Esophagus squamous epithelium (tissue), 5 donors: ENCODE results near the gene EPDR1. TPM values are rescaled to one million over a fixed set of nuclear protein-coding genes. Genes with fewer than 3 reads are reported as not detected.
A peak's percentile ranks its signal among the peaks of the same experiment; 100 is the strongest.

Experiments used
- DNase-seq: peaks from one replicate; lab custom pipeline; 2025; lab: John Stamatoyannopoulos, UW
- H3K27ac ChIP-seq, 4 donors: fragments of 200-600 bp; sonication (generic); one replicate each; pipeline ENCODE4 v1.5.1; 2016 to 2019; ENCODE audit warnings: mild to moderate bottlenecking in 1 of 4
- H3K27me3 ChIP-seq, 4 donors: fragments of 200-600 bp; sonication (generic); 1 replicate in 3 of 4; 2 replicates in 1 of 4; pipeline versions ENCODE4 v1.5.1 to v1.6.0; 2017 to 2021; ENCODE audit warnings: antibody characterized with exemption in 1 of 4
- H3K36me3 ChIP-seq, 3 donors: fragments of 200-600 bp; sonication (generic); one replicate each; pipeline ENCODE4 v1.5.1; 2016 to 2019
- H3K4me1 ChIP-seq, 3 donors: fragments of 200-600 bp; sonication (generic); one replicate each; pipeline ENCODE4 v1.5.1; 2017 to 2019
- H3K4me3 ChIP-seq, 4 donors: fragments of 200-600 bp; sonication (generic); 1 replicate in 3 of 4; 2 replicates in 1 of 4; pipeline ENCODE4 v1.5.1; 2016 to 2019; ENCODE audit warnings: mild to moderate bottlenecking in 2 of 4, moderate library complexity in 1 of 4
- H3K9me3 ChIP-seq, 3 donors: fragments of 200-600 bp; sonication (generic); one replicate each; pipeline ENCODE4 v1.5.1; 2016 to 2019
- POLR2A ChIP-seq, 4 donors: fragments of 450-650 bp; IDR thresholded peaks; one replicate each; pipeline ENCODE4 v1.6.1; 2017; ENCODE audit warnings: antibody characterized with exemption in 4 of 4, mild to moderate bottlenecking in 4 of 4, moderate library complexity in 3 of 4
- WGBS, 2 donors: methylation state at CpG; one replicate each; pipeline ENCODE4 v1.1.5; 2018; 5-methylcytosine and 5-hydroxymethylcytosine counted together
- intact Hi-C: fragments of 100-400 bp; cut with DNase I; formaldehyde crosslinking; loops from one replicate; pipeline ENCODE4 v1.15.0; 2022
- total RNA-seq, 4 donors: library from RNA; depleted of rRNA; stranded (reverse); fragments of >200 nt; gene quantifications; one replicate each; pipeline ENCODE4 v1.1.0, GENCODE V29; 2016
- TF ChIP-seq, protein P1 (sequence below), 6 experiments: fragments of 450-650 bp in 4 of 6; fragments of 200-600 bp in 2 of 6; sonication (generic) in 2 of 6; IDR thresholded peaks; one replicate each; pipeline ENCODE4 v1.5.1; 2016 to 2019; ENCODE audit warnings: antibody characterized with exemption in 6 of 6, mild to moderate bottlenecking in 4 of 6, moderate library complexity in 4 of 6
- donor health status: DM: yes; HTN: yes; CAD: no.

Gene EPDR1
- total RNA-seq, 4 donors from 2014 or later = 1.4 to 4.3 (median 3.4) TPM

DNA sequence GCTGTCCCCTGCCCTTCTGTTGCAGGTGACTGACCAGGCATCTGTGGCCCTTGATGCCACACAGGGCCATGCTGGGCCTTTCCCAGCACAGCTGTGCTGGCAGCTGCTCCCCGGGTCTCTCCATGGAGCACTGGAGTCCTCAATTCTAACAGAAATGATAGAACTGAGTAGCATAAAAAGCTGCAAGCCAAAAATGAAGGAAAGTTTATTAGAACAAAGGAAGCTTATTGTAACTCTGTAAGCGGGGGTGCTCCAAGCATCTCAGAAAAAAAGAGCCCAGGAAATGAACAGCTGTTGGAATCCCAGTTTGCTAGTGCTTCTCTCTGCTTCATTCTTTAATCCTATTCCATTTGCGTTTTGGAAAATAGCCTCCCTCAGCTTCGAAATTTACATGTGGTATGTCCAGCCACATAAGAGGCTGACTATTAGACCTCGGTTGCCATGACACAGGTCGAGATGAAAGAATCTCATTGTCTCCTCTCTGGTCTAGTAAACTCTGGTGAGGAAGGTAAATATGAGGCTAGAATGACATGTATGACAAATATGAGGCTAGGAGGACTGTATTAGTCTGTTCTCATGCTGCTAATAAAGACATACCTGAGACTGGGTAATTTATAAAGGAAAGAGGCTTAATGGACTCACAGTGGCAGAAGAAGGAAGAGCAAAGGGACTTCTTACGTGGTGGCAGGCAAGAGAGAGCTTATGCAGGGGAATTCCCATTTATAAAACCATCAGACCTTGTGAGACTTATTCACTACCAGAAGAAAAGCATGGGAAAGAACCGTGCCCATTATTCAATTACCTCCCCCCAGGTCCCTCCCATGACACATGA, 23.7 kb downstream of the EPDR1 start:
- H3K27ac ChIP-seq = peak overlapping the region in 1 of 4 donors; percentile 37
- H3K9me3 ChIP-seq = no peaks in the 10 kb centered on the region
- no peaks in the 10 kb centered on the region for H3K27me3 ChIP-seq
- no peaks in the 10 kb centered on the region for H3K36me3 ChIP-seq
- H3K4me1 ChIP-seq = peaks cover 0 to 17% (median 0%) of the 10 kb centered on the region in 3 donors
- WGBS, 2 donors = 53 to 68% methylated on average over 7 to 8 of the region's 8 CpGs
- no peak overlapping the region for H3K4me3 ChIP-seq
- no peak for DNase-seq
- TF ChIP-seq, protein P1, sequence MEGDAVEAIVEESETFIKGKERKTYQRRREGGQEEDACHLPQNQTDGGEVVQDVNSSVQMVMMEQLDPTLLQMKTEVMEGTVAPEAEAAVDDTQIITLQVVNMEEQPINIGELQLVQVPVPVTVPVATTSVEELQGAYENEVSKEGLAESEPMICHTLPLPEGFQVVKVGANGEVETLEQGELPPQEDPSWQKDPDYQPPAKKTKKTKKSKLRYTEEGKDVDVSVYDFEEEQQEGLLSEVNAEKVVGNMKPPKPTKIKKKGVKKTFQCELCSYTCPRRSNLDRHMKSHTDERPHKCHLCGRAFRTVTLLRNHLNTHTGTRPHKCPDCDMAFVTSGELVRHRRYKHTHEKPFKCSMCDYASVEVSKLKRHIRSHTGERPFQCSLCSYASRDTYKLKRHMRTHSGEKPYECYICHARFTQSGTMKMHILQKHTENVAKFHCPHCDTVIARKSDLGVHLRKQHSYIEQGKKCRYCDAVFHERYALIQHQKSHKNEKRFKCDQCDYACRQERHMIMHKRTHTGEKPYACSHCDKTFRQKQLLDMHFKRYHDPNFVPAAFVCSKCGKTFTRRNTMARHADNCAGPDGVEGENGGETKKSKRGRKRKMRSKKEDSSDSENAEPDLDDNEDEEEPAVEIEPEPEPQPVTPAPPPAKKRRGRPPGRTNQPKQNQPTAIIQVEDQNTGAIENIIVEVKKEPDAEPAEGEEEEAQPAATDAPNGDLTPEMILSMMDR (IDR thresholded peaks at IDR 0.05) = no peak
- TF ChIP-seq POLR2A (IDR thresholded peaks at IDR 0.05) = no peak
- intact Hi-C loops = no loop called here

DNA sequence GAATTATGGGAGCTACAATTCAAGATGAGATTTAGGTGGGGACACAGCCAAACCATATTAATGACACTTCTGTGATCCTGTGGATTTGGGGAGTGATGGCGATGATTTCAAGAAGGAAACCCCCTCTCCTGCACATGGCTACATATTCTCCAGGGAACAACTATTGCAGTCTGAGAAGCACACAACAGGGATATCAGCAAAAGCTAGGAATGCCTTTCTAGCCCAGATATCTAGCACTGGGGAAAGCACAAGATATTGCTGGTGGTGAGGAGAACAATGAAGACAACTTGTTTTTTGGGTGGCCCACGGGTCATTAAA, 24.3 kb downstream of the EPDR1 start:
- Histone ChIP-seq H3K27me3 (no peaks in the 10 kb centered on the region), H3K9me3 (no peaks in the 10 kb centered on the region), H3K27ac (no peak overlapping the region), H3K4me3 (no peak overlapping the region), H3K36me3 (no peaks in the 10 kb centered on the region), H3K4me1 (peaks cover 0 to 17% (median 0%) of the 10 kb centered on the region in 3 donors)
- TF ChIP-seq POLR2A (IDR thresholded peaks at IDR 0.05) = no peak
- TF ChIP-seq, protein P1 (IDR thresholded peaks at IDR 0.05) = no peak
- 56 to 85% methylated on average over 2 of the region's 2 CpGs for WGBS, 2 donors
- intact Hi-C loops = no loop called here
- DNase-seq = no peak

DNA sequence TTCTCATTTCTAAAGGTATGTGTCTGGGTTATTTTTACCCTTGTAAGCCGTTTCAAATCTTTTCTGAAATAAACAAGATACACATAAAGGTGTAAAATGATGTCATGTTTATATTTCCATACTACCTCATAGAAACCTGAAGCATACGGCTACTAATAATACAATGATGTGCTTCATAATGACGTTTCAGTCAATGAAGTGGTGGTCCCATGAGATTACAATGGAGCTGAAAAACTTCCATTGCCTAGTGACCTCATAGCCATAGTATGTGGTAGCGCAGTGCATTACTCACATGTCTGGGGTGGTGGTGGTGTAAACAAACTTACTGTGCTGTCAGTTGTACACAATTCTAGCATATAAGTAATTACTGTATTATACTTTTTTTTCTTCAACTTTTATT, 24.9 kb downstream of the EPDR1 start:
- 60 to 67% methylated on average over 4 of the region's 4 CpGs for WGBS, 2 donors
- H3K4me1 ChIP-seq = peaks cover 0 to 17% (median 0%) of the 10 kb centered on the region in 3 donors
- no peaks in the 10 kb centered on the region for H3K9me3 ChIP-seq
- H3K27me3 ChIP-seq = no peaks in the 10 kb centered on the region
- DNase-seq = no peak
- no peaks in the 10 kb centered on the region for H3K36me3 ChIP-seq
- no peak overlapping the region for H3K27ac ChIP-seq
- no peak overlapping the region for H3K4me3 ChIP-seq
- TF ChIP-seq POLR2A (IDR thresholded peaks at IDR 0.05) = no peak
- TF ChIP-seq, protein P1 (IDR thresholded peaks at IDR 0.05) = no peak
- intact Hi-C loops = no loop called here

DNA sequence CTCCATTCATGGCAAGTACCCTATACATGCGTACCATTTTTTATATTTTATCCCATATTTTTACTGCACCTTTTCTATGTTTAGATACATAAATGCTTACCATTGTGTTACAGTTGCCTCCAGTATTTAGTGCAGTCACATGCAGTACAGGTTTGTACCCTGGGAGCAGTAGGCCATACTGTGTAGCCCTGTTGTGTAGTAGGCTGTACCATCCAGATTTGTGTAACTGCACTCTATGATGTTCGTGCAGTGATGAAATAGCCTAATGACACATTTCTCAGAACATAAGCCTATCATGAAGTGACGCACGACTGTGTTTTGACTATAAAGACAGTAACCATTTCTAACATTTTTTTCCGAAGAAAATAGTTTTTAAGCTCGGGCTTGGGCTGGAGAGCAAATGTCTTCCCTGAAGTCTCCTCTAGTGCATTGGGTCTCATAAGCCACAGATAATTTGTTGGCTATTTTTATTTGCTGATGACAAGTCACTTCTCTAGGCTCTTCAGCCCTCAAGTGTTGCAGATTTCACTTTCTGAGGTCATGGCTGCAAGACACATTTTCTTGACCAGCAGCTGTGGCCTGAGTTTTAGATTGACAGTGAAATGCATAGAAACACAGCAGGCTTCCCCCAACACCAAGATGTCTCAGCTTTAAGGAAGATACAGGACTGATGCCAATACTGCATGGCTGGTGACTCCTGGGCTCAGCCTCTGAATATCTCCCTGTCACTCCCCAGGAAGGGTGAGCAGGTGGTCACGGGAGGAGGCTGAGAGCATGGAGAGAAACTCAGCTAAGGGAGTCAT, 26.9 kb downstream of the EPDR1 start:
- no peaks in the 10 kb centered on the region for H3K36me3 ChIP-seq
- 87 to 90% methylated on average over 6 to 7 of the region's 7 CpGs for WGBS, 2 donors
- DNase-seq = no peak
- H3K4me3 ChIP-seq = no peak overlapping the region
- intact Hi-C loops = no loop called here
- TF ChIP-seq, protein P1 (IDR thresholded peaks at IDR 0.05) = no peak
- TF ChIP-seq POLR2A (IDR thresholded peaks at IDR 0.05) = no peak
- H3K27me3 ChIP-seq = no peaks in the 10 kb centered on the region
- H3K9me3 ChIP-seq = no peaks in the 10 kb centered on the region
- no peak overlapping the region for H3K27ac ChIP-seq
- H3K4me1 ChIP-seq = peaks cover 0 to 17% (median 0%) of the 10 kb centered on the region in 3 donors

DNA sequence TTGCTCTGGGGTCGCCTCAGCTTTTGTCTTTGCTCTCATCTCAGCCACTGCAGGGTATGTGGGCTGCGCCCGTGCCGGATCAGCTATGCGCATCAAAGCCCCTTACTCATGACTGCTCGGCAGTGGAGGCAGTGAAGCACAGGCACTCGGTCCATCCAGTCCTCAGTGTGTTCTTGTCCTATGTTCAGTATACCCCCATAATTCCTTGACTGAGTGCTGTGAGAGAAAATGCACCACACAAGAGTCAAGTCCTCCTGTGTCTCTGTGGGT, 27.4 kb downstream of the EPDR1 start:
- Histone ChIP-seq H3K4me1 (peaks cover 0 to 14% (median 0%) of the 10 kb centered on the region in 3 donors), H3K4me3 (no peak overlapping the region), H3K9me3 (no peaks in the 10 kb centered on the region), H3K27me3 (no peaks in the 10 kb centered on the region), H3K36me3 (no peaks in the 10 kb centered on the region), H3K27ac (no peak overlapping the region)
- no peak for DNase-seq
- intact Hi-C loops = no loop called here
- no peak for TF ChIP-seq POLR2A (IDR thresholded peaks at IDR 0.05)
- TF ChIP-seq, protein P1 (IDR thresholded peaks at IDR 0.05) = no peak
- 80 to 90% methylated on average over 1 to 6 of the region's 7 CpGs for WGBS, 2 donors
